HG03060 (cell line): Measurements from ENCODE around the gene TBC1D32.
A peak's percentile ranks its signal among the peaks of the same experiment; 100 is the strongest.
"Not testable (repeated sequence)": the region's sequence is repeated elsewhere in the genome, so short reads cannot be mapped to it uniquely, and the experiment has no call there.

ENCODE experiments used
- ATAC-seq: cut with Tn5 transposase; IDR thresholded peaks from one replicate; pipeline ENCODE4 v1.9.1; 2021; ENCODE audit warnings: low read depth, moderate number of reproducible peaks; ENCODE audit not compliant: unreplicated experiment

Gene TBC1D32

GRCh38 chr6:121334299-121335086, at the start of gene TBC1D32:
Gene TBC1D32 (minus strand): TSS chr6:121334480. CDS start chr6:121334430, 50 bp downstream.
- peak; percentile 80 for ATAC-seq

DNA sequence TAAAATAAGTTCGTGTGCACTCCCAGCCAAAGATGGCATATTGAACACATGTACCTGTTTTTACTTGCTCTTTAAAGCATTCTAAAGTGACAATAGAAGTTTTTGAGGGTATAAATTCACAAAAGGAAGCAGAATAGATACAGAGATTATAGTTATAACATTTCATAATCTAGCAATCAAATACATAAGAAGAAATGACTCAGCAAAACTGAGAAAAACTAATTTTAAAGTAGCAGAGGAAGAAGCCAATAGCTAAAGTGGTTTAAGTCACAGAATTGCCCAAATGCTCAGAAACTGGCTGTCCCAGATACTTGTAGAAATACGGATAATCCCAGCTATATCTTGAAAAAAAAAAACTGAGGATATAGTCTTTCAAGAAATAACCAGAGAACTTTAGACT, 49.2 kb upstream of the TBC1D32 start:
- no peak for ATAC-seq

DNA sequence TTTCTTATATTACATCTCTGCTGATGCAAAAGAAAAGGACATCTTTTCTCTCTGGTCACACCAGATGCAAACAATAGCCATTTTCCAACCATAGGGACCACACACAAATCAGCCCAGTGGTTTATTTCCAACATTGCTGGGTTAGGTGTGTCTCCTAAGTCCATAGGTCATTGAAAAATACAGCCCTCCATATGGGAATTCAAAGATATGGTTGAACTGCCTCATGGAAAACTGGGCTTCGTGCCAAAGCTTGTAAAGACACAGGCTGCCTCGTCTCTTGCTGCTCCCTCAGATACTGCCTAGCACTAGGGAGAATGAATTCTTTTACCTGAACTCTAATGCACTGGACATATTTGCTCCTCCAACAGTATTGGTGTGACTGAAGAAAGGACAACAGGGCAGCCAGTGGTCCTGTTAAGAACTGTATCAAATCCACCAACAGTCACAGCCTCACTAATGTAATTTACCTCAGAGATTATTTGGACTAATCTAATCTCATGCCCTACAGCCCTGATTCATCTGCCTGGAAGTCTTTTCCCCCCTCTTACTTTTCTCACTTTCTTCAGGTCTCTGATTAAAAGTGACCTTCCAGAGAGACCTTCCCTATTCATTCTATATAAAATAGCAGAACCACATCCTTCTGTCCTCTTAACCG, 48.3 kb upstream of the TBC1D32 start:
- ATAC-seq: no peak

GRCh38 chr6:121376411-121376810, 42.1 kb upstream of the TBC1D32 start:
- ATAC-seq: no peak

DNA sequence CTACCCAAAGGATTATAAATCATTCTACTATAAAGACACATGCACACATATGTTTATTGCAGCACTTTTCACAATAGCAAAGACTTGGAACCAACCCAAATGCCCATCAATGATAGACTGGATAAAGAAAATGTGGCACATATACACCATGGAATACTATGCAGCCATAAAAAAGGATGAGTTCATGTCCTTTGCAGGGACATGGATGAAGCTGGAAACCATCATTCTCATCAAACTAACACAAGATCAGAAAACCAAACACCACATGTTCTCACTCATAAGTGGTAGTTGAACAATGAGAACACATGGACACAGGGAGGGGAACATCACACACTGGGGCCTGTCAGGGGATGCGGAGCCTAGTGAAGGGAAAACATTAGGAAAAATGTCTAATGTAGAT, 39.9 kb upstream of the TBC1D32 start:
- not testable (repeated sequence) for ATAC-seq

DNA sequence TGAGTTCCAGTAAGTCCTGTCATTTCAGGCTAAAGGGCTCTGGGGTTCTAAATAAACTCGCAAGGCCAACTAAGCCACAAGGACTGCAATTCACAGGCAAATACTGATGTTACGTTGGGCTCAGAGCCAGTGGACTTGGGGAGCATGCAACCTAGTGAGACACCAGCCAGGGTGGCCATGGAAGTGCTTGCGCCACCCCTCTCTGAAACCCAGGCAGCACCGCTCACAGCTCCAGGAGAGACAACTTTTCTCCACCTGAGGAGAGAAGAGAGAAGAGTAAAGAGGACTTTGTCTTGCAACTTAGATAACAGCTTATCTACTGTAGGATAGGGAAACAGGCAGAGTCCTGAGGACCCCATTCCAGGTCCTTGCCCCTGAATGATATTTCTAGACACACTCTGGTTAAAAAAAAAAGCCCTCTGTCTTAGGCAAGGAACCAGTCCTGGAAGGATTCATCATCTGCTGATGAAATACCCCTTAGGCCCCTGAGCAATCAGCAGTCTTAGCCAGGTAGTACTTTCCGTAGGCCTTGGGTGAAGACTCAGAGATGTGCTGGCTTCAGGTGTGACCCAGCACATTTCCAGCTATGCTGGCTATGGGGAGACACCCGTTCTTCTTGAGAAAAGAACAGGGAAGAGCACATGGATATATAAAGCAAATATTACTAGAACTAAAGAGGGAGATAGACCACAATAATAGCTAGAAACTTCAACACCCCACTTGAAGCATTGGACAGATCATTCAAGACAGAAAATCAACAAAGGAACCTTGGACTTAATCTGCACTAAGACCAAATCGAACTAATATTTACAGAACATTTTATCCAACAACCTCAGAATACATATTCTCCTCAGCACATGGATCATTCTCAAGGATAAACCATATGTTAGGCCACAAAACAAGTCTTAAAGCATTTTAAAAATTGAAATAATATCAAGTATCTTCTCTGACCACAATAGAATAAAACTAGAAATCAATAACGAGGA, 31.5 kb upstream of the TBC1D32 start:
- ATAC-seq: no peak

DNA sequence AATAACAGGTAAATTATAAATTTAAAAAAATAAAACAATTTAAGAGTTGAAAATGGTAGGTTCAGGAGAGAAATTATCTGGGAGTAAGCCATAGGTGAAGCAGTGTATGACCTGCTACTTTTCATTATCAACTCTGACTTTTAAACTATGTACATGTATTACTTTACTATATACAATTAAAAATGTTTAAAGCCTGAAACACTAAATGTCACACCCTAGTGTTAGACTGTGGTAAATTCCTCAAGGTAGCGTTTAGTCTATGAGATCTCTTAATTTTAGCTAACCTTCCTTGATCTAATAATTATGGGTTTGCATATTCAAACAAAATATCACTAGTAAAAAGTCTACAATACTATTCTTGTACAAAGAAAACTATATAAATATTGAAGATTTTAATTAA, 22.3 kb upstream of the TBC1D32 start:
- no peak for ATAC-seq

- ATAC-seq: no peak
These were observed 20.5 kb upstream of the TBC1D32 start for GRCh38 chr6:121354764-121355163.

- ATAC-seq: no peak
These were observed 18.7 kb upstream of the TBC1D32 start for GRCh38 chr6:121352941-121353340.

- no peak for ATAC-seq
These were observed 17.6 kb upstream of the TBC1D32 start for GRCh38 chr6:121351916-121352315.

DNA sequence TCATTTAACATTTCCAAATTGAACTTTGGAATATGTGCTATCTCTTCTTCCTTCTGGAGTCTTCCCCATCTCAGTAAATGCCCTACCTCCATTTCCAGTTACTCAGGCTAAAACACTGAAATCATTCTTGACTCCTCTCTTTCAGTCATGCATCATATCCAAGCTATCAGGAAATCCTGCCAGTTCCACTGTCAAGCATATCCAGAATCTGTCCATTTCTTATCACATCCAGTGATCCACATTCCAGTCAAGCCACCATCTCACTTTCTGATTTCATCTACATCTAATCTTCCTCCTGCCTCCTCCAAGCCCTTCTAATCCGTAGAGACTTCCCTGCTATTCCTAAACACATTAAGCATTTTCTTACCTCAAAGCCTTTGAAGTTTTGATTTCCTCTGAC, 15.3 kb upstream of the TBC1D32 start:
- ATAC-seq: no peak

DNA sequence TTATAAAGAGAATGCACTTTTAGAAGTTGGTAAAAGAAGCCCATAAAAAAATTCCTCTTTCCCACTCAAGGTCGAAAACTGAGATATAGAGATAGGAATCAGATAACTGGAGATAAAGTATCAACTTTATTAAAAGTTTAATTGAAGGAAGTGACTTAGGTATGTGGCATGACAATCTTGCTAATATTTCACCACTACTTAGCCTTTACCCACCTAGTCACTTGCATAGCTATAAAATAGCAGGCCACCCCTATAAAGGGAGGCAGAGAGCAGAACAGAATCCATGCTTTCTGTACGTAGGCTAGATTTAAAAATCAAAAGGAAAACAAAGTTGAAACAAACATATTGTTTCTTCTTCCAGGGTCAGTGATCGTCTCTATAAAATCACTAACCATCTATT, 13.2 kb upstream of the TBC1D32 start:
- no peak for ATAC-seq

GRCh38 chr6:121344539-121344938, 10.3 kb upstream of the TBC1D32 start:
- ATAC-seq: no peak

GRCh38 chr6:121339639-121340226, 5.5 kb upstream of the TBC1D32 start:
- ATAC-seq: no peak

GRCh38 chr6:121338956-121339355, 4.7 kb upstream of the TBC1D32 start:
- ATAC-seq: no peak

GRCh38 chr6:121338366-121338765, 4.1 kb upstream of the TBC1D32 start:
- no peak for ATAC-seq

DNA sequence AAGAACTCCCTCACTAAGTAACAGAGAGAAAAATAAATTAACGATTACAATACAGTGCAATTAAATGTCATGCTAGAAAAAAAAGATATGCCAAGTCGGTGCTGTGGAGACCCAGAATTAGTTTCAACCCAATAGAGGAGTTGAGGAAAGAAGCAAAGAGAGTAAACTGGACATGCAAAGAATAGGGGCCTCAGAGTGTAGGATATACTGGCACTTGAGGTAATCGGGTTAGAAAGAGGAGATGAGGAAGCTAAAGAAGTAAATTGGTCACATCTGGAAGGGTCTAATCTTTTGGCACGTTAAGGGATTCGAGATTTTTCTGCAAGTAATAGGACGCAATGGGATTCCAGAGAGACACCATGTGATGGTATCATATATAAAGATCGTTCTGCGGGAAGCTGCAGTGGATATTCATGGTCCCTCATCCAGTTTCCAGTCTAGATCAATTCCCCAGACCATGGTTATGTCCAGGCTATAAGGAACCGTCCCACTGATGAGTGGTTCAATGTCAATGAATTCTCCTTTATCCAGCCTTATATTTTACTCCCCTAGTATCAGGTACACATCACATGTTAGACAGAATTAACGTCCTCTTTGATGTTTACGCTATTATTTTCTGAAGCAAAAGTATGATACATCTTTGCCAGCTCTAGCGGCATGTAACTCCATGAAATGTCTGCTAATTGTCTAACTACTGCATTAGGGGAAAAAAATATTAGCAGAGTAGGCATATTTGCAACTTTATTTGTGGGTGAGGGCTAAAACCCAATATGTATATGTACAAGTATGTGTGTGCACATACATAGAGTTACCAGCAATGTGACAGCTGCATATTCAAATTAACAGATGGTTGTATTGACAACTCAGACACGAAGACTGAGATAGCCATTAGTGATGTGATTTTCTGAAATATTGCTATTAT, 1.1 kb upstream of the TBC1D32 start:
- no peak for ATAC-seq

GRCh38 chr6:121333694-121334093, 586 bp downstream of the TBC1D32 start:
- ATAC-seq: not testable (repeated sequence)

DNA sequence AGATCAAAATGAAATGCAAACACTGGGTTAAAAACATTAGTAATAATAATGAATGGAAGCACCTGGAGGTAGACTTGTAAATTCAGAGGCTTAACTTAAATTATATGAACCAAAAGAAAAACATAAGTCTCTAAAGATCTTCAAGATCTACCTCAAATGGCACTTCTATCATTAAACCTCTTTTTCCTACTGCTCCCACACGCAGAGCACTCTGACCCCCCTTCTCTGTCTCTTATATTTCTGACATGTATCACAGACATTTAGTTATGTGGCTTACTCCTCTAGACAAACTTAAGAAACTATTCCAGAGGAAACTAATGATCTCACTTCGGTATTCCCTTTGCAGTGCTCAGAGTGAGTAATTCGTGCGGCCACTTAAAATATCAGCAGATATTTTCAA, 1.1 kb downstream of the TBC1D32 start:
- no peak for ATAC-seq
